ENCODE data around the gene LTBP2. TPM values are rescaled to one million over a fixed set of nuclear protein-coding genes. Genes with fewer than 3 reads are reported as not detected.

Gene LTBP2
- total and polyA plus RNA-seq, 2 of the 8 experiments (the other 6 are each of a cell fraction or from before 2014, with no cell fraction given) = 0.48 to 0.89 TPM

- TF ChIP-seq CHD7 (IDR thresholded peaks at IDR 0.05; ENCODE audit: insufficient replicate concordance, low read length) (no peak), CHD1 (IDR thresholded peaks at IDR 0.05; ENCODE audit: low read depth, low read length) (no peak), SIRT6 (IDR thresholded peaks at IDR 0.05; ENCODE audit: low read length) (no peak), TBP (IDR thresholded peaks at IDR 0.05; ENCODE audit: low read depth, low read length) (no peak), BCL11A (IDR thresholded peaks at IDR 0.05; ENCODE audit: low read depth in 2 of 2, low read length in 2 of 2) (no peak), TAF1 (IDR thresholded peaks at IDR 0.05; ENCODE audit: low read depth, low read length) (no peak), SRF (IDR thresholded peaks at IDR 0.05; ENCODE audit: low read depth, low read length) (no peak)
These were observed 41.5 kb upstream of the LTBP2 start (continued) for GRCh38 chr14:74653386-74654138.

Measured in H1 (cell line).